BLaER1 (cell line): ENCODE results near the gene FGFBP1.

Experiments used
- H3K27ac ChIP-seq: shearing (Covaris generic); formaldehyde crosslinking; 2 replicates; pipeline ENCODE4 v1.8.1; 2022
- H3K27me3 ChIP-seq: shearing (Covaris generic); formaldehyde crosslinking; 2 replicates; pipeline ENCODE4 v1.8.1; 2022
- H3K36me3 ChIP-seq: shearing (Covaris generic); formaldehyde crosslinking; 2 replicates; pipeline ENCODE4 v1.8.1; 2022
- H3K4me1 ChIP-seq: shearing (Covaris generic); formaldehyde crosslinking; 2 replicates; pipeline ENCODE4 v1.8.1; 2022
- H3K4me2 ChIP-seq: shearing (Covaris generic); formaldehyde crosslinking; 2 replicates; pipeline ENCODE4 v1.8.1; 2022
- H3K4me3 ChIP-seq: shearing (Covaris generic); formaldehyde crosslinking; 2 replicates; pipeline ENCODE4 v1.8.1; 2022
- H3K9ac ChIP-seq: shearing (Covaris generic); formaldehyde crosslinking; 2 replicates; pipeline ENCODE4 v1.8.1; 2022
- H3K9me3 ChIP-seq: shearing (Covaris generic); formaldehyde crosslinking; 2 replicates; pipeline ENCODE4 v1.8.1; 2022
- H4K20me1 ChIP-seq: shearing (Covaris generic); formaldehyde crosslinking; 2 replicates; pipeline ENCODE4 v1.8.1; 2022
- Cebpa-rat ChIP-seq: shearing (Covaris generic); IDR thresholded peaks from 2 replicates; pipeline ENCODE4 v1.8.1; 2022

FGFBP1 gene

GRCh38 chr4:15914291-15914690 is 24.2 kb downstream of the FGFBP1 start:
- no peak for TF ChIP-seq Cebpa-rat
- no peaks in the 10 kb centered on the region for H4K20me1 ChIP-seq
- no peak overlapping the region for H3K4me2 ChIP-seq
- no peak overlapping the region for H3K4me3 ChIP-seq
- no peaks in the 10 kb centered on the region for H3K36me3 ChIP-seq
- H3K27me3 ChIP-seq = no peaks in the 10 kb centered on the region
- H3K9me3 ChIP-seq = peaks cover 23% of the 10 kb centered on the region
- no peak overlapping the region for H3K9ac ChIP-seq
- H3K27ac ChIP-seq = no peak overlapping the region
- H3K4me1 ChIP-seq = peaks cover 33% of the 10 kb centered on the region

- no peaks in the 10 kb centered on the region for H3K27me3 ChIP-seq
- no peaks in the 10 kb centered on the region for H3K36me3 ChIP-seq
- H3K4me1 ChIP-seq = peaks cover 33% of the 10 kb centered on the region
- H3K9me3 ChIP-seq = peaks cover 23% of the 10 kb centered on the region
- no peak overlapping the region for H3K9ac ChIP-seq
- no peak overlapping the region for H3K27ac ChIP-seq
- no peak overlapping the region for H3K4me3 ChIP-seq
- no peak for TF ChIP-seq Cebpa-rat
- peak overlapping the region; percentile 67; the same call in 1 of the 2 replicates for H3K4me2 ChIP-seq
- H4K20me1 ChIP-seq = no peaks in the 10 kb centered on the region
Measured at GRCh38 chr4:15913631-15913970, 24.9 kb downstream of the FGFBP1 start.

DNA sequence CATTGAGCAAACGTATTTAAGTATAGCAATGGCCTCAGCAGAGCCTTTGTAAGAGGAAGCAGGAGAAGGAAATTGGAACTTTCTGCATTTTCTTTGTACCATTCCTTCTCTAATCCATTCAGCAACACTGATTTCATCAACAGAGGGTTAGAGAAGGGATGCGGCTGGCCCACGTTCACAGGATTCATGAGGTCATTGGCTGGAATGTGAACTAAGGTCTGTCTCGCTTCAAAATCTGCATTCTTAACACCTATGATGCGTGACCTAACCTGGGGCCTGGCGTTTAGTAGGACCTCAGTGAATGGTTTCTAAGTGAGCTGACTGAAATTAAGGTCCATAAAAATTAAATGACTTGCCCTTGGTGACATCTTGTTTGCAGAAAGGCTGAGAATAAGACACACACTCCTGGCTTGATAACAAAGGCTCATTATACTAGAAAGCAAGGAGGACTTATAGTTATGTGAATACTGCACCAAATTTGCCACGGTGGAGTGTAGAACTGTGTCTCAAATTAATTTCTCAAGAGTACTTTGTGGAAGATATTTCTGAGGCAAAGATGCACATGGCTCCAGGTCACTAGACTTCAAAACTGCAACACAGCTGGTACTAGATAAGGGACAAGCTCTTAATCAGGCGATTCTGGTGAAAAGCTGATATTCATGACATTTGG is 25.4 kb downstream of the FGFBP1 start:
- peak overlapping the region; percentile 67 for H3K4me2 ChIP-seq
- no peak overlapping the region for H3K9ac ChIP-seq
- no peak overlapping the region for H3K27ac ChIP-seq
- H3K27me3 ChIP-seq = no peaks in the 10 kb centered on the region
- peaks cover 23% of the 10 kb centered on the region for H3K9me3 ChIP-seq
- peaks cover 33% of the 10 kb centered on the region for H3K4me1 ChIP-seq
- H3K4me3 ChIP-seq = no peak overlapping the region
- no peak for TF ChIP-seq Cebpa-rat
- H3K36me3 ChIP-seq = no peaks in the 10 kb centered on the region
- no peaks in the 10 kb centered on the region for H4K20me1 ChIP-seq

DNA sequence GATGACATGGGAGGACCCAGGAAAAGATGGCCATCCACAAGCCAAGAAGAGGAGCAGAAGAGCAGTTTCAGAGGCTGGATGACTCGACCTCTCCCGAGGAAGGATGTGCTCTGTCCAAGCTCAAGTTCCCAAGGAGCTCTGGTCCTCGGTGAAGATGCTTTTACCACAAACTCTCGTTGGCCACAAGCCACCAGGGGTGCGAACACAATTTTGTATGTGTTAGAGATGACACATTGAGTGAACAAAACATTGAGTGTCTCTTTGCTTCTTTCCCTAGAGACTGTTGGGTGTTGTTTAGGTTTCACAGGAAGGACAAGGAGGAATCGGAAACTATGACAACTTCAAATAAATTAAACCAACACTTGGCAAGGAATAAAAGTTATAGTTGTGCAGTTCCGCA is 26.3 kb downstream of the FGFBP1 start:
- Histone ChIP-seq H3K9me3 (peaks cover 23% of the 10 kb centered on the region), H3K4me1 (peaks cover 33% of the 10 kb centered on the region), H3K4me2 (peak overlapping the region; percentile 67), H3K27ac (0 out of 2 replicates have a peak overlapping the region, but pooled peaks have one; percentile 28), H3K36me3 (no peaks in the 10 kb centered on the region), H3K4me3 (no peak overlapping the region), H3K9ac (no peak overlapping the region), H4K20me1 (no peaks in the 10 kb centered on the region), H3K27me3 (no peaks in the 10 kb centered on the region)
- no peak for TF ChIP-seq Cebpa-rat

- Histone ChIP-seq H3K27ac (no peak overlapping the region), H3K4me2 (no peak overlapping the region), H3K4me1 (peaks cover 33% of the 10 kb centered on the region), H3K36me3 (no peaks in the 10 kb centered on the region), H4K20me1 (no peaks in the 10 kb centered on the region), H3K27me3 (no peaks in the 10 kb centered on the region), H3K9ac (no peak overlapping the region), H3K9me3 (peaks cover 18% of the 10 kb centered on the region), H3K4me3 (no peak overlapping the region)
- no peak for TF ChIP-seq Cebpa-rat
Measured at GRCh38 chr4:15910155-15910940, 28.2 kb downstream of the FGFBP1 start.

GRCh38 chr4:15907430-15907829 is 31.1 kb downstream of the FGFBP1 start:
- Histone ChIP-seq H3K27ac (no peak overlapping the region), H3K9me3 (peaks cover 20% of the 10 kb centered on the region), H3K9ac (no peak overlapping the region)

GRCh38 chr4:15906020-15906443 is 32.5 kb downstream of the FGFBP1 start:
- Histone ChIP-seq H3K36me3 (no peaks in the 10 kb centered on the region), H4K20me1 (no peaks in the 10 kb centered on the region), H3K27me3 (no peaks in the 10 kb centered on the region), H3K4me1 (peaks cover 5% of the 10 kb centered on the region), H3K4me2 (no peak overlapping the region), H3K9me3 (peaks cover 20% of the 10 kb centered on the region), H3K27ac (no peak overlapping the region), H3K4me3 (no peak overlapping the region), H3K9ac (no peak overlapping the region)
- TF ChIP-seq Cebpa-rat = no peak

More at GRCh38 chr4:15907430-15907829, 31.1 kb downstream of the FGFBP1 start:
- Histone ChIP-seq H3K36me3 (no peaks in the 10 kb centered on the region), H4K20me1 (no peaks in the 10 kb centered on the region), H3K4me3 (no peak overlapping the region), H3K4me1 (peaks cover 19% of the 10 kb centered on the region), H3K27me3 (no peaks in the 10 kb centered on the region), H3K4me2 (no peak overlapping the region)
- no peak for TF ChIP-seq Cebpa-rat

GRCh38 chr4:15902746-15903145 is 35.8 kb downstream of the FGFBP1 start:
- no peak overlapping the region for H3K27ac ChIP-seq
- no peak overlapping the region for H3K4me2 ChIP-seq
- H3K4me3 ChIP-seq = no peak overlapping the region
- TF ChIP-seq Cebpa-rat = no peak
- H3K27me3 ChIP-seq = no peaks in the 10 kb centered on the region
- no peaks in the 10 kb centered on the region for H4K20me1 ChIP-seq
- peaks cover 20% of the 10 kb centered on the region for H3K9me3 ChIP-seq
- H3K36me3 ChIP-seq = no peaks in the 10 kb centered on the region
- no peak overlapping the region for H3K9ac ChIP-seq
- no peaks in the 10 kb centered on the region for H3K4me1 ChIP-seq

GRCh38 chr4:15901998-15902397 is 36.5 kb downstream of the FGFBP1 start:
- H3K9ac ChIP-seq = no peak overlapping the region
- H3K9me3 ChIP-seq = peaks cover 20% of the 10 kb centered on the region
- H3K4me2 ChIP-seq = no peak overlapping the region
- no peaks in the 10 kb centered on the region for H4K20me1 ChIP-seq
- no peak overlapping the region for H3K4me3 ChIP-seq
- no peak for TF ChIP-seq Cebpa-rat
- no peaks in the 10 kb centered on the region for H3K27me3 ChIP-seq
- H3K27ac ChIP-seq = no peak overlapping the region
- H3K36me3 ChIP-seq = no peaks in the 10 kb centered on the region
- H3K4me1 ChIP-seq = no peaks in the 10 kb centered on the region

- H3K27me3 ChIP-seq = no peaks in the 10 kb centered on the region
- no peaks in the 10 kb centered on the region for H4K20me1 ChIP-seq
- H3K9ac ChIP-seq = no peak overlapping the region
- H3K9me3 ChIP-seq = peaks cover 17% of the 10 kb centered on the region
- H3K4me2 ChIP-seq = no peak overlapping the region
- no peak for TF ChIP-seq Cebpa-rat
- H3K27ac ChIP-seq = no peak overlapping the region
- H3K36me3 ChIP-seq = no peaks in the 10 kb centered on the region
- no peaks in the 10 kb centered on the region for H3K4me1 ChIP-seq
- H3K4me3 ChIP-seq = no peak overlapping the region
Measured at GRCh38 chr4:15901007-15901406, 37.5 kb downstream of the FGFBP1 start.
